HEK293 (cell line): ENCODE data around the gene TAF6L.

Experiments
- BCL11B ChIP-seq: fragments of 450-650 bp; formaldehyde crosslinking; IDR thresholded peaks from 2 replicates; pipeline ENCODE4 v1.5.1; 2016; ENCODE audit warnings: low read depth, missing biosample characterization, missing genetic modification characterization
- CTCF ChIP-seq: fragments of 450-650 bp; formaldehyde crosslinking; IDR thresholded peaks from 2 replicates; pipeline ENCODE4 v1.5.1; 2016; ENCODE audit warnings: missing biosample characterization, missing genetic modification characterization
- GLI2 ChIP-seq: fragments of 450-650 bp; formaldehyde crosslinking; IDR thresholded peaks from 2 replicates; pipeline ENCODE4; 2017; ENCODE audit warnings: missing biosample characterization, missing genetic modification characterization, low read depth, borderline replicate concordance
- HIC1 ChIP-seq: fragments of 450-650 bp; formaldehyde crosslinking; IDR thresholded peaks from 2 replicates; pipeline ENCODE4 v1.5.1; 2016; ENCODE audit warnings: missing biosample characterization, missing genetic modification characterization
- HOXA7 ChIP-seq: sonication (generic); formaldehyde crosslinking; IDR thresholded peaks from 2 replicates; pipeline ENCODE4 v1.8.1; 2022; ENCODE audit warnings: missing genetic modification reagents, borderline replicate concordance
- HOXD13 ChIP-seq: sonication (generic); formaldehyde crosslinking; IDR thresholded peaks from 2 replicates; pipeline ENCODE4 v1.8.0; 2022; ENCODE audit warnings: missing genetic modification reagents, borderline replicate concordance
- PRDM6 ChIP-seq: fragments of 450-650 bp; formaldehyde crosslinking; IDR thresholded peaks from 2 replicates; pipeline ENCODE4 v1.5.1; 2017; ENCODE audit warnings: missing biosample characterization, missing genetic modification characterization
- SCRT2 ChIP-seq: fragments of 450-650 bp; formaldehyde crosslinking; IDR thresholded peaks from 2 replicates; pipeline ENCODE4 v1.5.1; 2016; ENCODE audit warnings: missing biosample characterization, missing genetic modification characterization
- ZBTB1 ChIP-seq: fragments of 450-650 bp; formaldehyde crosslinking; IDR thresholded peaks from 2 replicates; pipeline ENCODE4 v1.5.1; 2016; ENCODE audit warnings: missing biosample characterization, missing genetic modification characterization
- ZNF112 ChIP-seq: fragments of 450-650 bp; formaldehyde crosslinking; IDR thresholded peaks from 2 replicates; pipeline ENCODE4 v1.5.0; 2017; ENCODE audit warnings: missing biosample characterization, missing genetic modification characterization
- ZNF121 ChIP-seq: fragments of 450-650 bp; formaldehyde crosslinking; IDR thresholded peaks from 2 replicates; pipeline ENCODE4 v1.5.1; 2016; ENCODE audit warnings: missing biosample characterization, missing genetic modification characterization
- ZNF138 ChIP-seq: fragments of 450-650 bp; formaldehyde crosslinking; IDR thresholded peaks from 2 replicates; pipeline ENCODE4 v1.5.1; 2016; ENCODE audit warnings: missing biosample characterization, missing genetic modification characterization, borderline replicate concordance
- ZNF169 ChIP-seq: fragments of 450-650 bp; formaldehyde crosslinking; IDR thresholded peaks from 2 replicates; pipeline ENCODE4 v1.5.1; 2016; ENCODE audit warnings: missing biosample characterization, missing genetic modification characterization
- ZNF184 ChIP-seq: fragments of 450-650 bp; IDR thresholded peaks from 2 replicates; pipeline ENCODE4 v1.5.1; 2018; ENCODE audit warnings: missing biosample characterization, mild to moderate bottlenecking, missing genetic modification characterization
- ZNF19 ChIP-seq: fragments of 450-650 bp; formaldehyde crosslinking; IDR thresholded peaks from 2 replicates; pipeline ENCODE4; 2016; ENCODE audit warnings: missing biosample characterization, missing genetic modification characterization, low read depth
- ZNF302 ChIP-seq: fragments of 450-650 bp; formaldehyde crosslinking; IDR thresholded peaks from 2 replicates; pipeline ENCODE4 v1.5.1; 2016; ENCODE audit warnings: missing biosample characterization, missing genetic modification characterization, low read depth
- ZNF324 ChIP-seq: fragments of 450-650 bp; formaldehyde crosslinking; IDR thresholded peaks from 2 replicates; pipeline ENCODE4 v1.5.1; 2016; ENCODE audit warnings: missing biosample characterization, missing genetic modification characterization
- ZNF335 ChIP-seq: fragments of 450-650 bp; formaldehyde crosslinking; conservative IDR thresholded peaks from 2 replicates; pipeline ENCODE4 v1.5.1; 2016; ENCODE audit warnings: missing biosample characterization, missing genetic modification characterization
- ZNF350 ChIP-seq: fragments of 450-650 bp; formaldehyde crosslinking; IDR thresholded peaks from 2 replicates; pipeline ENCODE4 v1.5.0; 2017; ENCODE audit warnings: missing biosample characterization, mild to moderate bottlenecking, missing genetic modification characterization
- ZNF398 ChIP-seq: fragments of 450-650 bp; formaldehyde crosslinking; IDR thresholded peaks from 2 replicates; pipeline ENCODE4 v1.5.1; 2017; ENCODE audit warnings: missing biosample characterization, missing genetic modification characterization
- ZNF416 ChIP-seq: fragments of 450-650 bp; formaldehyde crosslinking; IDR thresholded peaks from 2 replicates; pipeline ENCODE4 v1.5.1; 2016; ENCODE audit warnings: missing biosample characterization, missing genetic modification characterization
- ZNF521 ChIP-seq: fragments of 450-650 bp; formaldehyde crosslinking; IDR thresholded peaks from 2 replicates; pipeline ENCODE4 v1.5.1; 2017; ENCODE audit warnings: missing biosample characterization, mild to moderate bottlenecking, missing genetic modification characterization
- ZNF544 ChIP-seq: fragments of 450-650 bp; formaldehyde crosslinking; IDR thresholded peaks from 2 replicates; pipeline ENCODE4 v1.5.0; 2017; ENCODE audit warnings: missing biosample characterization, missing genetic modification characterization
- ZNF571 ChIP-seq: fragments of 450-650 bp; formaldehyde crosslinking; IDR thresholded peaks from 2 replicates; pipeline ENCODE4 v1.5.0; 2017; ENCODE audit warnings: missing biosample characterization, missing genetic modification characterization
- ZNF596 ChIP-seq: fragments of 450-650 bp; IDR thresholded peaks from 2 replicates; pipeline ENCODE4 v1.5.0; 2018; ENCODE audit warnings: missing biosample characterization, mild to moderate bottlenecking, missing genetic modification characterization, moderate library complexity
- ZNF623 ChIP-seq: fragments of 450-650 bp; formaldehyde crosslinking; IDR thresholded peaks from 2 replicates; pipeline ENCODE4 v1.5.1; 2016; ENCODE audit warnings: missing biosample characterization, missing genetic modification characterization
- ZNF664 ChIP-seq: fragments of 450-650 bp; formaldehyde crosslinking; IDR thresholded peaks from 2 replicates; pipeline ENCODE4 v1.5.1; 2016; ENCODE audit warnings: missing biosample characterization, missing genetic modification characterization
- ZSCAN4 ChIP-seq: fragments of 450-650 bp; formaldehyde crosslinking; IDR thresholded peaks from 2 replicates; pipeline ENCODE4 v1.5.1; 2017; ENCODE audit warnings: missing biosample characterization, missing genetic modification characterization
- ZSCAN5A ChIP-seq: fragments of 450-650 bp; formaldehyde crosslinking; IDR thresholded peaks from 2 replicates; pipeline ENCODE4 v1.5.1; 2016; ENCODE audit warnings: missing biosample characterization, missing genetic modification characterization

Gene TAF6L

GRCh38 chr11:62791501-62792201 is 20.5 kb downstream of the TAF6L start, which contains the start of gene TMEM223 (continued):
- TF ChIP-seq ZSCAN5A, result no peak
- TF ChIP-seq PRDM6 (tag by site-specific recombination), result no peak
- peak; percentile 93 for TF ChIP-seq ZNF335 (tag by site-specific recombination)
- TF ChIP-seq CTCF (tag by site-specific recombination), result peak; percentile 29; the same call in 1 of the 2 replicates
- TF ChIP-seq ZNF350, result no peak
- TF ChIP-seq ZNF398 (tag by site-specific recombination), result no peak
- TF ChIP-seq ZNF121, result no peak
- no peak for TF ChIP-seq ZNF169
- TF ChIP-seq ZNF19 (tag by site-specific recombination), result no peak
- TF ChIP-seq ZNF664 (tag by site-specific recombination), result no peak
- TF ChIP-seq ZNF112 (tag by site-specific recombination), result no peak
- TF ChIP-seq HOXA7, result no peak
- TF ChIP-seq ZBTB1 (tag by site-specific recombination), result no peak
- TF ChIP-seq SCRT2 (tag by site-specific recombination), result no peak
- no peak for TF ChIP-seq ZNF571 (tag by site-specific recombination)
- no peak for TF ChIP-seq BCL11B (tag by site-specific recombination)
- TF ChIP-seq ZNF302 (tag by site-specific recombination), result no peak
- no peak for TF ChIP-seq ZNF324 (tag by site-specific recombination)
- no peak for TF ChIP-seq ZNF623 (tag by site-specific recombination)
- TF ChIP-seq ZNF596 (tag by site-specific recombination), result no peak
- TF ChIP-seq ZNF184 (tag by site-specific recombination), result no peak
- no peak for TF ChIP-seq ZNF521
- no peak; the same call in 1 of the 2 replicates for TF ChIP-seq HOXD13 (CRISPR knock-in tag)
- TF ChIP-seq HIC1 (tag by site-specific recombination), result no peak
- no peak for TF ChIP-seq GLI2
- no peak for TF ChIP-seq ZNF416 (tag by site-specific recombination)
- TF ChIP-seq ZSCAN4 (tag by site-specific recombination), result no peak
- no peak for TF ChIP-seq ZNF138 (tag by site-specific recombination)
- TF ChIP-seq ZNF544 (tag by site-specific recombination), result no peak
